GM21381 (cell line): ENCODE results near the gene AKT1.

Experiments
- ATAC-seq: cut with Tn5 transposase; IDR thresholded peaks from one replicate; pipeline ENCODE4 v1.9.1; 2021; ENCODE audit warnings: mild to moderate bottlenecking, moderate library complexity; ENCODE audit not compliant: unreplicated experiment

AKT1 gene

GRCh38 chr14:104800015-104800770, 4.6 kb upstream of the AKT1 start:
- ATAC-seq = peak; percentile 69

DNA sequence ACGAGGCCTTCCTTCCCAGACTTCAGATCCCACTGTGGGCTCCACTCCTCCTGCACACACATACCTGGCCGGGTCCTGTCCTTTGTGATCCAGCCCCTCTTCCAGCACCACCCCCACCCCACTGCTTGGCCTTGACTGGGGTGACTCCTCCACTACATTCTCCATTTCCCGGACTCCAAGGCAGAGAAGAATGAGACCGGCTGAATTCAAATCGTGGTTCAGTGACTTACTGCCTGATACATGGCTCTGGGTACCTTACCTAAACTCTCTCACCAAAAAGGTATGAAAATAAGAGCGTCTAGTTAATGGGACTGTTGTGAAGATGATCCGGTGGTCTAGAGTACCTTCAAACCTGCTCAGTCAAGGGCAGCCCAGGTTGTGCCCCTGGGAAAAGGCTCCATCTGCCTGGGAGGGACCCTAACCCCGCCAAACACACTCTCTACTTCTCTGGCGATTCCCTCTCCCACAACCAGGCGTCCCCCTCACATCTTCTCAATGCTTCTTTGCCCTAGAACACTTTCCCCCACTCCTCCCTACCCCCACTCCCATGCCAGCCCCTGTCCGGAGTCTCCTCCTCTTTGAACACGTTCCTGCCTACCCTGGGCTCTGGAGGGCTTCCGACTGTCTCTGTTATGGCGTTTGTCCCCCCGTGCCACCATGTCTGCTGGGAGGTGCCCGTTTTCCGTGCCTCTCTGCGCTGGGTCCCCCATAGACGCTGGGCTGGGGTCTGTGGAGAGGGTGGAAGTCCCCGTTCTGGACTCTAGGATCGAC, 3.9 kb upstream of the AKT1 start:
- no peak for ATAC-seq

- no peak for ATAC-seq
Measured at GRCh38 chr14:104798300-104799243, 3.0 kb upstream of the AKT1 start.

GRCh38 chr14:104797115-104798044, 1.8 kb upstream of the AKT1 start:
- no peak for ATAC-seq

DNA sequence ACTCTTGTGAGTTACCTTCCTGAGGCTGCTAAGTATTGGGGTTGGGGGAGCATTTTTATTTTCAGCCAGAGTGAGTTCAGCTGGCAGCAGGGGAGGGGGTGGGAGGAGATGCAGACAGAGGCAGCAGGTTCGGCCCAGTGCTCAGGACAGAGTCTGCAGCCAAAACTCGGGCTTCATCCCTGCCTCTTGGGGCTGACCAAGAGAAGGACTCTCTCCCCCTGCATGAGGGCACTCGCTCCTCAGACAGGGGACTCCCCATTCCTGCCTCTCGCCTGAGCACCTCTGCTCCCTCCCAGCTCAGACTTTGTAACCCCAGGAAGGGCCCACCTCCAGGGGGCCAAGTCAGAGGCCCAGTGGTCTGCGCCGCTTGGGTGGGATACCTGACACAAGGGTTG, 1.1 kb upstream of the AKT1 start:
- no peak for ATAC-seq

DNA sequence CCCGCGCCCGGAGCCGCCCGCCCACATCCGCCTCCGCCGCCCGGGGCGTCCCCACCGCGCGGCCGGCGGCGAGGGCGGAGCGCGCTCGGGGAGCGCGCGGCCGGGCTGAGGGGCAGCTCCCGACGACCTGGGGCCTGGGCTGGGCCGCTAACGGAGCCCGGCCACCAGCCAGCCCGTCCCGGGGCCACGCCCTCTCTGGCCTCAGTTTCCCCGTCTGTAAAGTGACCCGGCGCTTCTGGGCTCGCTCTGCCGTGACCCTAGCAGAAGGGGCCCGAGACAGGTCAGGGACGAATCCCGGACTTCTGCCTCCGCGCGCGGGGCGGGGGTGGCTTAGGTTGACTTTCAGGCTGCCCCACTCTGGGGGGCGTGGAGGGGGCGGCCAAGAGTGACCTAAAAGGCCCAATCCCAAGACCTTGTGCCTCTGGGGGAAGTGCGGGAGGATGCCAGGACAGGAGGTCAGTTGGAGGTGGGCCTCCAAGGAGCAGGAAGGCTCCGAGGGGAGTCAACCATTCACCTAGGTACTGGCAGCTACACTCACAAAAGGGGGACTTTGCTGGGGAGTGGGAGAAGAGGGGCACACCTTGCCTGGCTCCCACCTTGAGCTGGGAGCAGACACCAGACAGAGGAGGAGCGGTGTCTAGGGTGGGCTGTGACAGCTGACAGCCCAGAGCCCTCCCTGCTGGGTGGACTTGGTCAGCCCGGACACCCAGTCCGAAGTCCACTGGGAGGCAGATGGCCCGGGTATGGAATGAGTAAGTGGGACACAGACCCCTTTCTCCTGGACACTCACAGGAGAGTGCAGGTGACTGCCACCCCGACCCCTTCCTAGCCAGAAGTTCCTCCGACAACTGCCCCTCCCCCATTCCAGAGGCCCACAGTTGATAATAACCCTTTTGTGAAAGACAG, 486 bp upstream of the AKT1 start:
- peak; percentile 29 for ATAC-seq

- peak; percentile 2 for ATAC-seq
Measured at GRCh38 chr14:104794631-104794992, 936 bp downstream of the AKT1 start.

GRCh38 chr14:104794099-104794498, 1.4 kb downstream of the AKT1 start:
- no peak for ATAC-seq

DNA sequence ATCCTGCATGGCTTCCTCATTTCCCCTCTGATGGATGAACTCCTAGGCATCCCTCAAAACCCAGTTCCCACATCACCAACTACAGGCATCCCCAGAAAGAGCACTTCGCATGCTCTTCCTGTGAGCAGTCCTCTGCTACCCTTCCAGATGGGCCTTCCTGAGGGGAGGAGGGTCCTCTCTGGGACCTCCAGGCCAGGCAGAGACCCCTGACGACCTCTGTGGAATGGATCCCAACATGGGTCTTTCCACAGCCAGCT, 1.9 kb downstream of the AKT1 start:
- ATAC-seq = no peak

- no peak for ATAC-seq
Measured at GRCh38 chr14:104792945-104793702, 2.4 kb downstream of the AKT1 start.

GRCh38 chr14:104792101-104792884, 3.3 kb downstream of the AKT1 start:
- no peak for ATAC-seq

GRCh38 chr14:104791425-104791824, 4.1 kb downstream of the AKT1 start:
- ATAC-seq = no peak

DNA sequence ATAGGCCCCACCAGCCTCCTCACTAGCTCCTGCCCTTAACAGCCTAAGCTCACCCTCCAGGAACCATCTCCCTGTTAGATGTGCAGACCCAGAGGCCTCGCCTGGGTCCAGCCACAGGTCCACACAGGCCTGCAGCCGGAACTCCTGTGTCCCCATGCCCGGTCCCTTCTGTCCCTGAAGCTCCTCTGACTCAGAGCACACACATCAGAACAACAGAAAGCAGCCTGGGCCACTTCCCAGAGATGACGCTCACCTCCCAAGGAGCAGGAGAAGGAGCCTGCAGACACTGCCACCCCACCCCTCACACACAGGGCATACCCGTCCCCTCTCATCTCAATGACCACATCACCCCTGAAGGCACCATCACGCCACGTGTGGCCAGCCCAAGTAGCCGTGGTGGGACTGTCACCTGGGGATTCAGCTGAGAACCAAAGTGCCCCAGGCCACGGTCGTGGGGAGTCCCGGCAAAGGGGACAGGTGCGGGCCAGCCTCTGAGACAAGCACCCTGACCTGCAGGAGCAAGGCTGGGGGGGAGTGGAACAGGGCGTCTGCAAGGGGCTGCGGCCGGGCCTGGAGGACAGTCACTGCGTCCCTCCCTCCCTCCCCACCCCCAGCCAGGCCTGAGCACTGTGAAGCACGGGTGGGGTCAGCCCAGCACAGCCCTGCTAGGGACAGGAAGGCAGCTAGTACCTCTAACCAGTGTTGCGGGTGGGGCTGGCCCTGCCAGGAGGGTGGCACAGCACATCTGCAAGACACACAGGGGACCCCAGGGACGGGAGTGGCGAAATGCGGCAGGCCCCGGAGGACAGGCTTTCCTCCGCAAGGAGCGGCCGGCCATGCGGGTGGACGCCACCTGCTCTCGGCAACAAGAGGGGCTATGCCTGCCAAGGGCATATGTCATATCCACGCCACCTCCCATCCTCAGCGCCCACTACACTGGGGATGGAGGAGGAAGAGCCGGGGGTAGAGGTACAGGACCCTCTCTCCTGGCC, 5.5 kb downstream of the AKT1 start:
- no peak for ATAC-seq

- ATAC-seq = no peak
Measured at GRCh38 chr14:104788873-104789663, 6.5 kb downstream of the AKT1 start.

- ATAC-seq = no peak
Measured at GRCh38 chr14:104788161-104788818, 7.3 kb downstream of the AKT1 start.
